ENCODE results near the gene PAPSS2.
A peak's percentile ranks its signal among the peaks of the same experiment; 100 is the strongest.
"Not testable (repeated sequence)": the region's sequence is repeated elsewhere in the genome, so short reads cannot be mapped to it uniquely, and the experiment has no call there.

The PAPSS2 gene

GRCh38 chr10:87659571-87660483 lies at the start of gene PAPSS2:
Gene PAPSS2, plus strand, starts transcription at chr10:87659878. Its CDS starts 104 bp downstream, at chr10:87659982.
- DNase-seq, result peak; percentile 74

- not testable (repeated sequence) for DNase-seq
These were observed 48.3 kb upstream of the PAPSS2 start for GRCh38 chr10:87611341-87611740.

GRCh38 chr10:87612115-87612514 lies 47.6 kb upstream of the PAPSS2 start:
- DNase-seq, result no peak

- DNase-seq, result no peak
These were observed 45.9 kb upstream of the PAPSS2 start for GRCh38 chr10:87613751-87614150.

- no peak for DNase-seq
These were observed 43.8 kb upstream of the PAPSS2 start for GRCh38 chr10:87615856-87616255.

- DNase-seq, result no peak
These were observed 42.2 kb upstream of the PAPSS2 start for GRCh38 chr10:87617503-87617902.

- no peak for DNase-seq
These were observed 40.9 kb upstream of the PAPSS2 start for GRCh38 chr10:87618566-87619423.

- DNase-seq, result no peak
These were observed 40.0 kb upstream of the PAPSS2 start for GRCh38 chr10:87619705-87620104.

- not testable (repeated sequence) for DNase-seq
These were observed 38.2 kb upstream of the PAPSS2 start for GRCh38 chr10:87621440-87621839.

GRCh38 chr10:87622314-87623004 lies 37.2 kb upstream of the PAPSS2 start:
- DNase-seq, result peak; percentile 30

GRCh38 chr10:87623191-87623590 lies 36.5 kb upstream of the PAPSS2 start:
- DNase-seq, result no peak

GRCh38 chr10:87625661-87626060 lies 34.0 kb upstream of the PAPSS2 start:
- no peak for DNase-seq

GRCh38 chr10:87626422-87626892 lies 33.2 kb upstream of the PAPSS2 start:
- no peak for DNase-seq

- DNase-seq, result no peak
These were observed 29.5 kb upstream of the PAPSS2 start for GRCh38 chr10:87630171-87630570.

- no peak for DNase-seq
These were observed 27.2 kb upstream of the PAPSS2 start for GRCh38 chr10:87632454-87632853.

GRCh38 chr10:87634311-87634710 lies 25.4 kb upstream of the PAPSS2 start:
- no peak for DNase-seq

- DNase-seq, result no peak
These were observed 24.0 kb upstream of the PAPSS2 start for GRCh38 chr10:87635498-87636312.

GRCh38 chr10:87636313-87636915 lies 23.3 kb upstream of the PAPSS2 start:
- no peak for DNase-seq

- DNase-seq, result no peak
These were observed 20.2 kb upstream of the PAPSS2 start for GRCh38 chr10:87639493-87639892.

- DNase-seq, result no peak
These were observed 19.6 kb upstream of the PAPSS2 start for GRCh38 chr10:87640043-87640442.

- DNase-seq, result no peak
These were observed 17.2 kb upstream of the PAPSS2 start for GRCh38 chr10:87642486-87642885.

GRCh38 chr10:87642988-87643387 lies 16.7 kb upstream of the PAPSS2 start:
- no peak for DNase-seq

Data from NCI-H82 (cell line).